Ramos (cell line): ENCODE data around the gene RNF166.

Experiments used
- in situ Hi-C: fragments of 300-500 bp; cut with MboI; formaldehyde crosslinking; loops from one replicate; pipeline ENCODE4 v1.14.3; 2022; ENCODE audit warnings: low sequenced_read_pairs; ENCODE audit not compliant: unreplicated experiment

Gene RNF166

GRCh38 chr16:88713568-88714419, 7.6 kb upstream of the RNF166 start:
- in situ Hi-C loops: no loop called here

GRCh38 chr16:88713054-88713453, 6.8 kb upstream of the RNF166 start:
- in situ Hi-C loops: no loop called here

- in situ Hi-C loops: no loop called here
Measured at GRCh38 chr16:88712362-88712979, 6.3 kb upstream of the RNF166 start.

GRCh38 chr16:88711750-88712340, 5.6 kb upstream of the RNF166 start:
- in situ Hi-C loops: no loop called here

GRCh38 chr16:88710556-88710955, 4.3 kb upstream of the RNF166 start:
- in situ Hi-C loops: no loop called here

- in situ Hi-C loops: no loop called here
Measured at GRCh38 chr16:88706965-88707826, 988 bp upstream of the RNF166 start.

- in situ Hi-C loops: no loop called here
Measured at GRCh38 chr16:88705801-88706228, 393 bp downstream of the RNF166 start.

- in situ Hi-C loops: no loop called here
Measured at GRCh38 chr16:88705076-88705684, 1.0 kb downstream of the RNF166 start.

GRCh38 chr16:88703486-88704309, 2.5 kb downstream of the RNF166 start:
- in situ Hi-C loops: no loop called here

GRCh38 chr16:88702371-88703210, 3.6 kb downstream of the RNF166 start:
- in situ Hi-C loops: no loop called here

- in situ Hi-C loops: no loop called here
Measured at GRCh38 chr16:88701581-88702370, 4.4 kb downstream of the RNF166 start.

GRCh38 chr16:88700636-88701482, 5.3 kb downstream of the RNF166 start:
- in situ Hi-C loops: no loop called here

- in situ Hi-C loops: no loop called here
Measured at GRCh38 chr16:88700322-88700635, 5.9 kb downstream of the RNF166 start.

GRCh38 chr16:88699180-88699579, 7.0 kb downstream of the RNF166 start:
- in situ Hi-C loops: no loop called here

GRCh38 chr16:88698646-88699045, 7.6 kb downstream of the RNF166 start:
- in situ Hi-C loops: no loop called here

- in situ Hi-C loops: no loop called here
Measured at GRCh38 chr16:88697831-88698615, 8.2 kb downstream of the RNF166 start.
